GM19025 (cell line): Measurements from ENCODE around the gene LGALS3BP.

Source experiments
- ATAC-seq: cut with Tn5 transposase; IDR thresholded peaks from one replicate; pipeline ENCODE4 v1.9.1; 2021; ENCODE audit warnings: mild to moderate bottlenecking, low read depth, moderate library complexity; ENCODE audit not compliant: unreplicated experiment

LGALS3BP gene

DNA sequence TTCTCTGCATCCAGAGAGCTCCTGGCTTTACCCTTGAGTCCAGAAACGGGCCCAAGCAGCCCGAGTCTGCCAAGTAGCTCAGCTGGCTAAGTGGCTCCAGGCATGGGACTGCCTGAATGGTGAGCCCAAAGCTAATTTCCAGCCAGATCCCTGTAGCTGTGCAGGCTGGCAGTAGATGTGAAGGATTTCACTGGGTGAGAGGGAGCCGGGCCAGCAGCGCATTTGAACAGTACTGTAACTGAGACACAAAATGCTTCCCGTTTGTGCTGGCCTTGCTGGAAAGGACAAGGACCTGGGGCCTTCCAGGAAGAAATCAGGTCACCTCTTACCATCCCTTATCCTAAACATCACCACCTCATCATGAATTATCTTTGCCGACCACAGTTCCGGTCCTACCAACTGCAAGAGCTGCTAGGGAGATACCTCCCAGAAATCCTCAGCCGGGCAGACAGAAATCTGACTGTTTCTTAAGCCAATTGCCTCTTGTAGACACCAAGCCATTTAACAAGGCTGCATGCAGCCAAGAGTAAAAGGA is 58.2 kb downstream of the LGALS3BP start:
- no peak for ATAC-seq
